ENCODE results near the gene PLXNB2. TPM values are rescaled to one million over a fixed set of nuclear protein-coding genes. Genes with fewer than 3 reads are reported as not detected.

PLXNB2 gene
- total and polyA plus RNA-seq, 7 experiments from 2014 or later = 0.05 to 138 (median 3.5) TPM

- no peaks in the 10 kb centered on the region for H3K9me3 ChIP-seq (ENCODE audit: control insufficient read depth in 2 of 3, low read length in 3 of 3)
- peak overlapping the region in 3 of 9 donors; percentile 38 to 54 (median 50) for H3K27ac Mint-ChIP-seq
- no peaks in the 10 kb centered on the region for H3K9me3 Mint-ChIP-seq
- ChIA-PET POLR2A (interaction anchor here (0.6 to 1.0 kb wide), 2 partner anchors 29 to 155 kb away, joined by 3 read pairs; no protein-coding TSS in a partner anchor), CTCF (interaction anchor here (0.6 kb wide), 1 partner anchor 44 kb away, joined by 3 read pairs; no protein-coding TSS in a partner anchor)
- ATAC-seq (no peak), DNase-seq (peak in 1 of 9 donors; percentile 25)
- no peaks in the 10 kb centered on the region for H3K36me3 Mint-ChIP-seq
- H3K4me3 Mint-ChIP-seq = peak overlapping the region in 6 of 10 donors; percentile 35 to 86 (median 67)
- peak overlapping the region; percentile 96 for H3K27ac ChIP-seq (ENCODE audit: low read depth, low read length)
- H3K4me3 ChIP-seq (ENCODE audit: low read length) = peak overlapping the region; percentile 76
- no peaks in the 10 kb centered on the region for H3K27me3 ChIP-seq (ENCODE audit: control insufficient read depth in 2 of 2, insufficient read depth in 2 of 2, low read length in 2 of 2)
- peaks cover 0 to 5% (median 0%) of the 10 kb centered on the region in 3 experiments for H3K36me3 ChIP-seq (ENCODE audit: control insufficient read depth in 2 of 3, insufficient read depth in 3 of 3, low read length in 3 of 3)
- peaks cover 0 to 18% (median 9%) of the 10 kb centered on the region in 7 donors for H3K4me1 Mint-ChIP-seq
- intact Hi-C loops (cut with micrococcal nuclease) = loop anchor here (1.0 to 5.0 kb wide), 6 partner anchors 29 to 277 kb away; partner anchors contain the start of genes SCO2 (in 1 of the 2) and SELENOO (in 1 of the 2)
- no peaks in the 10 kb centered on the region for H3K27me3 Mint-ChIP-seq
- peaks cover 20 to 25% of the 10 kb centered on the region in 2 donors for H3K4me1 ChIP-seq (ENCODE audit: control insufficient read depth in 2 of 2, insufficient read depth in 2 of 2, low read length in 2 of 2)
These were observed 36.1 kb upstream of the PLXNB2 start for GRCh38 chr22:50343541-50343935.

GRCh38 chr22:50342651-50343540 is 35.5 kb upstream of the PLXNB2 start, which contains the start of gene PPP6R2:
Gene PPP6R2, plus strand, starts transcription at chr22:50343327. Its CDS starts 50,582 bp downstream, at chr22:50393909.
- peak within 1 kb of the TSS in 7 of 9 donors; percentile 82 to 96 (median 93) for H3K27ac Mint-ChIP-seq
- DNase-seq (peak; percentile 76 to 98 (median 87)), ATAC-seq (peak; percentile 93)
- peak within 1 kb of the TSS; percentile 73 to 91 (median 88) for H3K4me3 Mint-ChIP-seq
- H3K4me1 Mint-ChIP-seq = peaks cover 0 to 18% (median 9%) of the 10 kb centered on the region in 7 donors
- Histone ChIP-seq H3K4me3 (ENCODE audit: low read length) (peak within 1 kb of the TSS; percentile 86), H3K27ac (ENCODE audit: low read depth, low read length) (peak within 1 kb of the TSS; percentile 96), H3K4me1 (ENCODE audit: control insufficient read depth in 2 of 2, insufficient read depth in 2 of 2, low read length in 2 of 2) (peaks cover 15 to 21% of the 10 kb centered on the region in 2 donors), H3K36me3 (ENCODE audit: control insufficient read depth in 2 of 3, insufficient read depth in 3 of 3, low read length in 3 of 3) (peaks cover 0 to 5% (median 0%) of the 10 kb centered on the region in 3 experiments), H3K27me3 (ENCODE audit: control insufficient read depth in 2 of 2, insufficient read depth in 2 of 2, low read length in 2 of 2) (no peaks in the 10 kb centered on the region), H3K9me3 (ENCODE audit: control insufficient read depth in 2 of 3, low read length in 3 of 3) (no peaks in the 10 kb centered on the region)
- no peaks in the 10 kb centered on the region for H3K9me3 Mint-ChIP-seq
- CTCF ChIA-PET = interaction anchor here (0.6 to 2.5 kb wide), 7 partner anchors 11 to 183 kb away, joined by 3 to 18 read pairs (median 6); partner anchors contain the start of genes HDAC10, LMF2, NCAPH2 and SCO2
- no peaks in the 10 kb centered on the region for H3K36me3 Mint-ChIP-seq
- POLR2A ChIA-PET = interaction anchor here (0.6 to 2.2 kb wide), 10 partner anchors 8 to 165 kb away, joined by 3 to 15 read pairs (median 4); partner anchors contain the start of genes DENND6B, HDAC10, LMF2 and NCAPH2
- no peaks in the 10 kb centered on the region for H3K27me3 Mint-ChIP-seq
- intact Hi-C loops (cut with micrococcal nuclease) = loop anchor here (1.0 to 5.0 kb wide), 17 partner anchors 16 to 278 kb away; partner anchors contain the start of genes DENND6B (in 2 of the 2), LMF2 (in 1 of the 2), MAPK11 (in 1 of the 2) and SCO2 (in 1 of the 2)

- peak; percentile 76 to 93 (median 86) for DNase-seq
- no peaks in the 10 kb centered on the region for H3K27me3 ChIP-seq (ENCODE audit: control insufficient read depth in 2 of 2, insufficient read depth in 2 of 2, low read length in 2 of 2)
- H3K4me1 ChIP-seq (ENCODE audit: control insufficient read depth in 2 of 2, insufficient read depth in 2 of 2, low read length in 2 of 2) = peaks cover 13 to 16% of the 10 kb centered on the region in 2 donors
- peak; percentile 71 for ATAC-seq
- Mint-ChIP-seq H3K27ac (peak overlapping the region in 7 of 9 donors; percentile 82 to 96 (median 93)), H3K4me3 (peak overlapping the region; percentile 73 to 91 (median 88)), H3K36me3 (no peaks in the 10 kb centered on the region), H3K4me1 (peaks cover 0 to 18% (median 9%) of the 10 kb centered on the region in 7 donors), H3K9me3 (no peaks in the 10 kb centered on the region), H3K27me3 (no peaks in the 10 kb centered on the region)
- H3K27ac ChIP-seq (ENCODE audit: low read depth, low read length) = peak overlapping the region; percentile 96
- intact Hi-C loops (cut with micrococcal nuclease) = loop anchor here (1.0 to 5.0 kb wide), 15 partner anchors 15 to 279 kb away; partner anchors contain the start of genes DENND6B (in 2 of the 2), LMF2 (in 1 of the 2), MAPK11 (in 1 of the 2) and SELENOO (in 1 of the 2)
- peaks cover 0 to 5% (median 0%) of the 10 kb centered on the region in 3 experiments for H3K36me3 ChIP-seq (ENCODE audit: control insufficient read depth in 2 of 3, insufficient read depth in 3 of 3, low read length in 3 of 3)
- H3K4me3 ChIP-seq (ENCODE audit: low read length) = peak overlapping the region; percentile 86
- ChIA-PET CTCF (interaction anchor here (0.6 to 2.5 kb wide), 9 partner anchors 10 to 184 kb away, joined by 3 to 18 read pairs (median 5); partner anchors contain the start of genes HDAC10, LMF2, NCAPH2 and SCO2), POLR2A (interaction anchor here (0.8 to 2.2 kb wide), 9 partner anchors 9 to 279 kb away, joined by 3 to 15 read pairs (median 4); partner anchors contain the start of genes DENND6B, HDAC10, LMF2 and NCAPH2)
- H3K9me3 ChIP-seq (ENCODE audit: control insufficient read depth in 2 of 3, low read length in 3 of 3) = no peaks in the 10 kb centered on the region
These were observed 34.7 kb upstream of the PLXNB2 start for GRCh38 chr22:50341977-50342650.

- no peaks in the 10 kb centered on the region for H3K36me3 Mint-ChIP-seq
- intact Hi-C loops (cut with micrococcal nuclease) = loop anchor here in 1 of 2 donors (5.0 kb wide), 1 partner anchor 132 kb away; no protein-coding TSS in a partner anchor
- no peak for DNase-seq
- ChIA-PET POLR2A (interaction anchor here (2.2 kb wide), 2 partner anchors 12 to 96 kb away, joined by 9 to 14 read pairs; partner anchors contain the start of genes DENND6B and TUBGCP6), CTCF (interaction anchor here (0.9 to 2.5 kb wide), 3 partner anchors 88 to 186 kb away, joined by 4 to 18 read pairs (median 5); partner anchors contain the start of genes HDAC10 and SCO2)
- H3K4me1 ChIP-seq (ENCODE audit: control insufficient read depth in 2 of 2, insufficient read depth in 2 of 2, low read length in 2 of 2) = peaks cover 4 to 5% of the 10 kb centered on the region in 2 donors
- peak overlapping the region; percentile 15 for H3K27ac ChIP-seq (ENCODE audit: low read depth, low read length)
- no peaks in the 10 kb centered on the region for H3K36me3 ChIP-seq (ENCODE audit: control insufficient read depth in 2 of 3, insufficient read depth in 3 of 3, low read length in 3 of 3)
- H3K4me1 Mint-ChIP-seq = peaks cover 0 to 18% (median 9%) of the 10 kb centered on the region in 7 donors
- H3K27me3 Mint-ChIP-seq = no peaks in the 10 kb centered on the region
- H3K4me3 Mint-ChIP-seq = no peak overlapping the region
- no peaks in the 10 kb centered on the region for H3K9me3 ChIP-seq (ENCODE audit: control insufficient read depth in 2 of 3, low read length in 3 of 3)
- no peak overlapping the region for H3K4me3 ChIP-seq (ENCODE audit: low read length)
- ATAC-seq = no peak
- no peaks in the 10 kb centered on the region for H3K27me3 ChIP-seq (ENCODE audit: control insufficient read depth in 2 of 2, insufficient read depth in 2 of 2, low read length in 2 of 2)
- no peaks in the 10 kb centered on the region for H3K9me3 Mint-ChIP-seq
- no peak overlapping the region for H3K27ac Mint-ChIP-seq
These were observed 32.8 kb upstream of the PLXNB2 start for GRCh38 chr22:50339945-50340879.

- POLR2A ChIA-PET = no interaction called here
- intact Hi-C loops (cut with micrococcal nuclease) = no loop called here
These were observed 31.5 kb upstream of the PLXNB2 start for GRCh38 chr22:50338860-50339462.

More at GRCh38 chr22:50338860-50339462, 31.5 kb upstream of the PLXNB2 start:
- no peak for ATAC-seq
- peaks cover 4 to 5% of the 10 kb centered on the region in 2 donors for H3K4me1 ChIP-seq (ENCODE audit: control insufficient read depth in 2 of 2, insufficient read depth in 2 of 2, low read length in 2 of 2)
- H3K36me3 ChIP-seq (ENCODE audit: control insufficient read depth in 2 of 3, insufficient read depth in 3 of 3, low read length in 3 of 3) = no peaks in the 10 kb centered on the region
- no peaks in the 10 kb centered on the region for H3K9me3 ChIP-seq (ENCODE audit: control insufficient read depth in 2 of 3, low read length in 3 of 3)
- Mint-ChIP-seq H3K4me1 (peaks cover 0 to 18% (median 9%) of the 10 kb centered on the region in 7 donors), H3K4me3 (no peak overlapping the region), H3K27ac (no peak overlapping the region), H3K27me3 (no peaks in the 10 kb centered on the region), H3K36me3 (no peaks in the 10 kb centered on the region), H3K9me3 (no peaks in the 10 kb centered on the region)
- CTCF ChIA-PET = no interaction called here
- H3K27me3 ChIP-seq (ENCODE audit: control insufficient read depth in 2 of 2, insufficient read depth in 2 of 2, low read length in 2 of 2) = no peaks in the 10 kb centered on the region
- DNase-seq = no peak
- H3K4me3 ChIP-seq (ENCODE audit: low read length) = no peak overlapping the region
- peak overlapping the region; percentile 15 for H3K27ac ChIP-seq (ENCODE audit: low read depth, low read length)
